Measurements from ENCODE around the gene PRKCE.
"Not testable (repeated sequence)": the region's sequence is repeated elsewhere in the genome, so short reads cannot be mapped to it uniquely, and the experiment has no call there.

PRKCE gene

DNA sequence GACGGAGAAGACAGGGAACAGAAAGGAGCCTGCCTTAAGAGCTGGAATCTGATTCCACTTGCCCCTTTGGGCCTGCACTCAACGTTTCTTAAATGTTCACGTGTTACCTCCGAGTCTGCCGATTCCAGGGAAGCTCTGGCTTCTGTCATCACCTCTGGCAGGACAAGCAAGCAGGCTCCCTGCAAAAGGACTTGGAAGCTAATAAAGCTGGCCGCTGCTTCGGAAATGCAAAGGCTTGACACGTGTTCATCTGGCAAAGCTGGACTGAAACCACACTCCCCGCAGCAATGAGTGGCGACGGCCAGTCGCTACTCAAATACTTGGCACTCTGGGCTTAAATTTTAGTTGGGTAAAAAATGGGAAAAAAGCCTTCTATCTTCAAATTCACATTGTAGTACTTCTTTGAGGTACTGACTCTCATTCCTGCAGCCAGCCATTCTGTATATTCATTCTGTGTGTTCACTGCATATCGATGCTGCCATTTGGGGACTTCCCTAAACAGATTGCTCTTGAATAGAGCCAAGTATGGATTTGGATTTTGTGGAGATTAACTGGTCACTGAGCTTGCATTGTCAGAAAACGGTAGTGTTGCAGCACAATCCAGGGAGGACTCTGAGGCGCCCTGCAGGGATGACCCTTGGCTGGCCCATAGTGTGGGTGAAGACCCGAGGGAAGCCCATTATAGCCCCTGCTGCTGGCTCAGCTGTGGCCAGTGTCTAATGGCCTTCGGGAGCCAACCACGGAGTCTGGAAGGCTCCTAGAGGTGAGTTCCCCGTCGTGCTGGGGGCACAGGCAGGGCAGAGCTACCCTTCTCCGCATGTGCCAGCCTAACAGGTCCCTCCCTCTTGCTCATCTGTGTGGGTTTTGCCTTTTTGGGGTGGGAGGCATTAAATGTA is 231.5 kb downstream of the PRKCE start:
- DNase-seq (ENCODE audit: extremely low read depth in 1 of 2, low read depth in 1 of 2), result no peak

DNA sequence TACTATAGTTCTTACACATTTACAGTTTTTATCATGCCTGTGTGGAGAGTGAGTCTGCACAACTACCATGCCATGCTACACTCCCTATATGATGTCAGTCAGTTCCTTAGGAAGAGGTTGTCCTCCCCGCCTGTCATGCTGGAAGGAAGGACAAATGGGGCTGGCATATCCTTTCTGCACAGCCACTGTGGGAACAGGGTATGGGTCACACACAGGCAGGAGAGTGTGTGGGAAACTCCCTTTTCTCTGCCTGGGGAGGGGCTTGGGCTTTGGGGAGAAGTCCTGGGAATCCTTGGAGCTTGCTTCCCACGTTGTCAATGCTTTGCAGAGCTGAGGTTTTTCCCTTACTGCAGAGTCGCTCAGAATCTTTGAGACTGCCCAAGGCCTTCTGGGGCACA is 232.1 kb downstream of the PRKCE start:
- no peak for DNase-seq (ENCODE audit: extremely low read depth in 1 of 2, low read depth in 1 of 2)

DNA sequence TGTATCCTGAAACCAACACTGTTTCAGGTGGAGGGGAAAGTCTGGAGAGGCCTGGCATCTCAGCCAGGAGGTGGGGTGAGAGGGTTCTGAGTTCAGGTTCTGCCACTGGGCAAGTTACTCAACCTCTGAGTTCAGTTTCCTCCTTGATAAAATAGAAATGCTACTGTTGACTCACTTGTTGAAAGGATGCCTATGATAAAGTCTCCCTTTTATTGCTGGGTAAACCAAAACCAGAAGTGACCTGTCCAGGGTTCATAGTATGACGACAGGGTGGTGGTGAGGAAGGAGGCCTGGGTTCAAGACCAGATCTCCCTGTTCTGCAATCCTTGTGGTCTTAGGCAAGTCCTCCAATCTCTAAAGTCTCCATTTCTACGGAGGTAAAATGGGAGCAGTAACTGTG is 232.7 kb downstream of the PRKCE start:
- no peak for DNase-seq (ENCODE audit: extremely low read depth in 1 of 2, low read depth in 1 of 2)

DNA sequence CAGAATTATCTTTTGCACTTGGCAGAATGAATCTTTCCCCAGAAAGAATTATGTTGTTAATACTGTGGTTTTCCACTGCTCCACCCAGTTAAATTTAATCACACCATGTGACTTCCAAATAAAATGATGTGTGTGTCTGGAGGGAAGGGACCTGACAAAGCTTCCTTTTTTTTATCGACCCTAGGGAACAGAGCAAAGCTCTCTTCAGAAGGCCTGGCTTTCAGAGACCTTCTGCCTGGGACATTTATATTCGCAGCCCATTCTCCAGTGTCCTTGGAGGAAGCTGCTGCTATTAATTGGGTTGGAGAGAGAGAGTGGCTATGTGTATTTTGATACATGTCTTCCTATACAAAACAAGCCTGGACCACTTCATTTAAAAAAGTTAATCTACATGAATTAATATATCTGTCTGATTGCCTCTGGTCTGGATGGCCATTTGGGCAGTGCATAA is 233.7 kb downstream of the PRKCE start:
- DNase-seq (ENCODE audit: extremely low read depth in 1 of 2, low read depth in 1 of 2), result no peak

DNA sequence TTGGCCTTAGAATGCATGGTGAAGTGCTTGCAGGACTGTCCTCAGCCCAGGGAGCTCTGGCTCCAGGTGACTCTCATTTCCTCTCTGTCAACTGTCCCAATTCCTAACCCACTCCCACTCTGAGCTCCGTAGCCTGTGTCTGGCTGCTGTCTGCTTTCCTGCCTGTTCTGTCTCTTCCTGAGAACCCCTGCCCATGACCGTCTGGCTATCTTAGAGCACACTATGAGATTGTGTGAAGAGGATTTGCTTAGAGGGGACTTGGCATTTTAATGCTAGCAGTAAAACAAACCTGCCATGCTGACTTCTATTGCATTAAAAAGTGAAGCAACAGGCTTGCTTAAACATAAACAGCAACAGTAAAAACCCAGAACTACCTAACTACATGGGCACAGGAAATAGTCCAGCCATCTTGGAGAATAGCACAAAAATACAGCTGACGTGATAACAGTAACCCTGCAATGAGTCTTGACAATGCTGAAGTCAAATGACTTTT is 234.7 kb downstream of the PRKCE start:
- no peak for DNase-seq (ENCODE audit: extremely low read depth in 1 of 2, low read depth in 1 of 2)

DNA sequence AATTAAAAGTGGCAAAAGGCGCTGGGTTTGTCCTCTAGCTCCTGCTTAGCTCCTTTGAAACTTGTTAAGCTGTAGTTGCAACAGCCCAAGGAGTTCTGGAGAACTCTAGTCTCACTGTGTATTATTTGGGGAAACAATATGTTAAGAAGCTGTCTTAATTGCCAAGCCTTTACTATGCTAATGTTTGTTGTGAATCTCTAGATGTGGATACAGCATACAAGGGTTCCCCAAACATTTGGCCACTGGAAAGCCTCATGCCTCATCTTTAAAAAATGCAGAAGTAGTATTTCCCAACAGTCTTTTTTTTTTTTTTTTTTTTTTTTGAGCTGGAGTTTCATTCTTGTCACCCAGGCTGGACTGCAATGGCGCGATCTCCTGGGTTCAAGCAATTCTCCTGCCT is 236.7 kb downstream of the PRKCE start:
- no peak for DNase-seq (ENCODE audit: extremely low read depth in 1 of 2, low read depth in 1 of 2)

DNA sequence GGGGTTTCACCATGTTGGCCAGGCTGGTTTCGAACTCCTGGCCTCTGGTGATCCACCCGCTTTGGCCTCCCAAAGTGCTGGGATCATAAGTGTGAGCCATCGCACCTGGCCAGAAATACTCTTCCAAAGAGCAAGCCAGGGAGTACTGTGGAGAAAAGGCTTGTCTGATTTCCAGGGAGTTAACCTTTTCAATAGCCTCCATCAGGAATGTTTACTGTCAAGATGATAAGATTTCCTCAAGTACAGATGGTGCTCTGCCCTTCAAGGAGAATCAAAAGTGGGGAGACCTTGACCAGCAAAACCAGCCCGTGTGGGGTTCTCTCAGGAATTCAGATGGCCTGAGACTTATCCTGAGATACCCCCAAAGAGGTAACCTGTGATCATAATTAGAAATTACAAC is 237.2 kb downstream of the PRKCE start:
- no peak for DNase-seq (ENCODE audit: extremely low read depth in 1 of 2, low read depth in 1 of 2)

DNA sequence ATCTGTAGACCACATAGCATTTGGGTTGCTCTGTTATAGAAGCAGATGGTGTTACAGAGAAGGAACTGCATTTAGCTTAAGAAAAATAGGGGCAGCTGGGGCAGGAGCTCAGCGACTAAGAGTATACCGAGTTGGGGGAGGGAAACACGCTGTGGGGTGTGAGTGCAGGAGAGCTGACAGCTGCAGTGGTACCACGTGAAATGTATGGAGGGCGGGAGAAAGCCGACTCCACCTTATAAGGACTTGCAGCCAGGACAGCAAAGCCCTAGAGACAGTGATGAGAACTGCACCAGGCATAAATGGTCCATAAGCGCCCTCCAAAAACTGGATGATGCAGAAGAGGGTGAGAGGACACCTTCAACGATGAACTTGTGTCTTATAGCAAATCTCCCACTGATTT is 237.6 kb downstream of the PRKCE start:
- no peak for DNase-seq (ENCODE audit: extremely low read depth in 1 of 2, low read depth in 1 of 2)

DNA sequence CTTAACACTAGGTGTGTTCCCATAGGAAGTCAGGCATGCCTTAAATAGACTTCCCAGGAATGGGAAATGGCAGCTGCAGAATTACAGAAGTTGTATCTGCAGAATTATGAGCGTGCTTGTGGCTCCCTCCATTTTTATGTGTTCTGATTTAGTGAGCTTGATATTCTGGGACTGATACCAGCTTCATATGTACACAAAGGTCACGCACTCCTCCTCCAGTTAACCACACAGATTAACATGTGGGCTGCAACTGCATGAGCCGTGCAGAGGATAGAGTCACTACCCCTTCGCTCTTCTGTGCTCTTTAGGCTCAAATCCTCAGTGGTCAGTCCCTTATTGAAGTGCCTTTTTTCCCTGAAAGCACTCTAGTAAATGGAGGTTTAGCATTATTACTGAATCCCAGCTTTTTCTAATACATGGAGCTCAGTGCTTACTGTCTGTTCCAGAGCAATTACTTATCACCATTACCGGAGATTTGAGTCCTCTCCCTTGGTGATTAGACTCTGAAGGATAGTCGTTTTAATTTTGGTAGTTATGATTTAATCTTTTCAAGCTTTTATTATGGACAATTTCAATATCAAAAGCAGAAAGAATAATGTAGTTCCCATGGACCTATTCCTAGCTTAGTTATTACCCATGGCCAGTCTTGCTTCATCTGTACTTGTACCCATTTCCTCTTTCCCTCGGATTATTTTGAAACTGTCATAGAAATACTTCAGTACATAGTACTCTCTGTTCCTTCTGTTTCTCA is 238.3 kb downstream of the PRKCE start:
- DNase-seq (ENCODE audit: extremely low read depth in 1 of 2, low read depth in 1 of 2), result no peak

DNA sequence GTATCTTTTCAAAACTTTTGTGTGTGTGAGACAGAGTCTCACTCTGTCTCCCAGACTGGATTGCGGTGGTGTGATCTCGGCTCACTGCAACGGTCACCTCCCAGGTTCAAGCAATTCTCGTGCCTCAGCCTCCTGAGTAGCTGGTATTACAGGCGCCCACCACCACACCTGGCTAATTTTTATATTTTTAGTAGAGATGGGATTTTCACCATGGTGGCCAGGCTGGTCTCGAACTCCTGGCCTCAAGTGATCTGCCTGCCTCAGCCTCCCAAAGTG is 238.8 kb downstream of the PRKCE start:
- not testable (repeated sequence) for DNase-seq (ENCODE audit: extremely low read depth in 1 of 2, low read depth in 1 of 2)

DNA sequence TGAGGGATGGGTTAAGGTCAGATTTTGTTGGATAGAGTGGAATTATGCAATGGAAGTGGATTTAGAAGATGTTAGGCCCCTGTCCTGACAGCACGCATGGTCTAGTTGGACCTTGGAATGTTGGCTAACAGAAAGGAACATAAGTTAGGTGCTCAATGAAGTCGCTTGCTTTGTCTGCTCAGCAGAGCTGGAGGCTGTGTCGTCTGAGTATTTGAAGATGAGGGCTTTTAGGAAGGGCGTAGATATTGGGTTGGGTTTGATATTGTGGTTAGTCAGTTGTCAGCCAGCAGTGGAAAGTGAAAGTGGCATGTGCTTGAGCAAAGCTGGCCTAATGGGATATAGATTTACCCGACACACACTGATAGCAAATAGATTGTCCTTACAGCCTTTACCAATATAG is 239.3 kb downstream of the PRKCE start:
- no peak for DNase-seq (ENCODE audit: extremely low read depth in 1 of 2, low read depth in 1 of 2)

DNA sequence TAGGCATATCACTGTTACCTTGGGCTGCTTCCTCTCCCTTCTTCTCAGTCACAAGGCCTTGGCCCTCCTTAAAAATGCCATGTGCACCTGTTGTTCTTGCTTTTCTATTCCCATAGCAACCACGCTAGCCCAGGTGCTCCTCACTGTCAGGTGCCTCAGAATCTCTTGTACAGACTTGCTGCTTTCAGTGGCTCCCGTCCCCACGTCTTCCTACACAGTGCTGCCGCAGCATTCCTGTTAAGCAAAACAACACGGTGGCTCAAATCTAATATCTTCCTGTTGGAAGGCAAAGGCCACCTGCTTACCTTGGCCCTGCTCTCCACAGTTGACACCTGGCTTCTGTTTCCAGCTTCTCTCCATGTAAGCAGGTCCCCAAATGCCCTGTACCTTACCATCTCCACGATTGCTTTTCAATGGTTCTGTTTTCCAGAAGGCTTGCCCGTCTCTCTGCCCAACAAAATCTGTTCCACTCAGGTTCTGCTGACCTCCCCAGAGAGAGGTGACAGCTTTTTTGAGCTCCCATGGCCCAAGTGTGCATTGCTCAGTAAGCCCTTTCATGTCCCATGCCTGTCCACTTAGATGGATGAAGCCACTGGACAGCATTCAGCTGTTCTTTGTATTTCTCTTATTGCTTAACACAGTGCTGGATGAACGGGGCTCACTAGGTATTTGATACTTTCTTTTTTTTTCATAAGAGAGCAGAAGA is 240.4 kb downstream of the PRKCE start:
- no peak for DNase-seq (ENCODE audit: extremely low read depth in 1 of 2, low read depth in 1 of 2)

DNA sequence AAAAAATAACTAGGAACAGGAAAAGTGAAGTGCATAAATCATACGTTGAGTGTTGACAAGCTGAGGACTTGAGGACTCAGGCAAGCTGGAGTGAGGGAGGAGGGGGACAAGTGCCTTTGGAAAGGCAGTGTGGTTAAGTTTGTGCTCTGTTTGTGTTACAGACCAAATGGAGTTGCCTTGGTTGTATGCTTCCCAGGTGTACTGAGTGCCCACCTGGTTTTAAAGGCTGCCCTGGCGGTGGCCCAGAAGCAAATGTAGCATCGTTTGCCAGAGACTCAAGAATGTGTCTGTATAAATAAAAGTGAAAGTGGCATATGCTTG is 240.9 kb downstream of the PRKCE start:
- no peak for DNase-seq (ENCODE audit: extremely low read depth in 1 of 2, low read depth in 1 of 2)

DNA sequence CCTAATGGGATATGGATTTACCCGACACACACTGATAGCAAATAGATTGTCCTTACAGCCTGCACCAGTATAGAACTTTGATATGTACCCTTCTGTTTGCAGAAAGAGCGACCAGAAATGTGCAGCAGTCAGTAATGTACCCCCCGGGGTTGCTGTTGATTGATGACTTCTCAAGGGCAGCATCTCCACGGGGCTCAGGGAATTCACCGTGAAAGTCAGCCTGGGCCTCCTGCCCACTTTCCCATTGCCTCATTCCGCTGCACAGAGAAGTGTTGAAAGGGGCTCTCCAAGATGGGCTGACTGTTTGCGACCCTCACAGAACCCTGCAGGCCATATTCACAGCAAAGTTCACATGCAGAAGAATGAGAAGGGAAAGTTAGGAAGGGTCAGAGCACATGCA is 241.3 kb downstream of the PRKCE start:
- DNase-seq (ENCODE audit: extremely low read depth in 1 of 2, low read depth in 1 of 2), result no peak

DNA sequence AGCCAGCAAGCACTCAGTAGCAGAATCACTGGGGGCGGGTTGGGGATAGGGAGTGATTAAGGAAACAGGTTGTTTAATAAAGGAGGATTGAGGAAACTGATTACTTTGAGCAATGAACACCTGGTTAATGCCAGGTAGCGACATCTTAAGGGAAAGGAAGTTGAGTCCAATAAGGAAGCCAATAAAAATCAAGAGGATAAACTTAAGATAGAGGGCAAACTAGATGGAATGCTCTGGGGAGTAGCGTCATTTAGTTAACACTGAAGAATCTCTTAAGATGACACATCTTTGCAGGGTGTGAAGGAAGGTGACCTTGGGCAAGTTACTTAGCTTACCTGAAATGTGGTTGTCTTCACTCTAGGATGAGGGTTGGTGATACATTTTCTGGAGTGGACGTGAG is 242.7 kb downstream of the PRKCE start:
- no peak for DNase-seq (ENCODE audit: extremely low read depth in 1 of 2, low read depth in 1 of 2)

DNA sequence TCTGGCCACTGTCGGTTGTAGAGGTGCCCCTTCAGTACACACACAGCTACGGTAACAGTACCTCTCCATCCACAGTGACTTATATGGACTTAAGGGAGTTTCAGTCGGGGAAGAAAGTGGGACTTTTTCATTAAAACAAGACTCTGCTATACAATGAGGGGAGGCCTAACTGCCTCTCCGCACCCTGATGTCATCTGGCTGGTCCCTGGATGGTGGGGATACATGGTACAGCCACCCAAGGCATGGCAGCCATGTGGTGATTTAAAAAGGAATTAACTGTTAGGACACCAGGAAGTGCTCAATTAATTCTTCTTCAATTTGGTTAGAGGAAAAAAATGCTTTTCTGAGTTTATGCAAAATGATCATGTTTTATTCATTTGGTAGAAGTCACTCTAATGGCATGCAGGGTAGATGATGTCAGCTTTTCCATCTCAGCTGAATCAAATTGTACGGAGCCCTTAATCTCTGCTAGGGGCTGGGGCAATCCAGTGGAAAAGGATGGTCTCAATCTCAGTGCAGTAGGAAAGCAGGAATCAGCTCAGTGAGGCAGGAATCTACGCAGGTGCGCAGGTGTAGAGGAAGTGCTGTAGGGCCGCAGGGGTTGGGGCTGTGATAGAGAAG is 243.9 kb downstream of the PRKCE start:
- no peak for DNase-seq (ENCODE audit: extremely low read depth in 1 of 2, low read depth in 1 of 2)

DNA sequence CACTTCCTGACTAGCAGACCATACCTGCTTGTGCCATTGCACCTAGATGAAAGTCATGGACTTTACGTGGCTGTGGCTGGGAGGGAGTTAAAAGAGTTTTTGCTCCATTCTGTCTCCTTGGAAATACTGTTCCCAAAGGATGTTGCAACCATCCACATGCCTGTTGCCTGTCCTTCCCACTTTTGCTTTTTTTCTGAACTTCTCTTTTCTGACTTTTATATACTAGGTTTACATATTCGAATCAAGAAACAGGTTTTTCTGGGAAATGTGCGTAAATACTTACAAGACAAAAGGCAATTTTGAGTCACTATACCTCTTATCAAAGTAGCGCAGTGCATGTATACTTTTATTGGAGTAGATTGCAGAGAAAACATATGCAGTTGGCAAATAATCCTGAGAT is 244.8 kb downstream of the PRKCE start:
- no peak for DNase-seq (ENCODE audit: extremely low read depth in 1 of 2, low read depth in 1 of 2)

DNA sequence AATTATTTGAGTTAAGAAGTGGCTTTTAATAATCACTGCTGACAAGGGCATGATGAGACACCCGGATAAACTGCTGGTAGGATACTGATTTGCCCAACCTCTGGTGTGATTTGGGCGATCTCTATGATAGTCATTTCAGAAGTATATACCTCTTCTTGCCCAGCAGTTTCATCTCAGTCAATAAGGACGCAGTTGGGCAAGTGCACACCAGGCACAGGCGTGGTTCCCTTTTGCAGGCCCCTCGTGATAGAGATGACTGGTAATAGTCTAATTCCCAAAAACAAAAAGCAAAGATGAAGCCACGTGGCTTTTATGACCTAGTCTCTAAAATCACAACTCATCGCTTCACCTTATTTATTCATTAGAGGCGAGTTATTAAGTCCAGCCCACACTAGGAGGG is 246.4 kb downstream of the PRKCE start:
- no peak for DNase-seq (ENCODE audit: extremely low read depth in 1 of 2, low read depth in 1 of 2)

DNA sequence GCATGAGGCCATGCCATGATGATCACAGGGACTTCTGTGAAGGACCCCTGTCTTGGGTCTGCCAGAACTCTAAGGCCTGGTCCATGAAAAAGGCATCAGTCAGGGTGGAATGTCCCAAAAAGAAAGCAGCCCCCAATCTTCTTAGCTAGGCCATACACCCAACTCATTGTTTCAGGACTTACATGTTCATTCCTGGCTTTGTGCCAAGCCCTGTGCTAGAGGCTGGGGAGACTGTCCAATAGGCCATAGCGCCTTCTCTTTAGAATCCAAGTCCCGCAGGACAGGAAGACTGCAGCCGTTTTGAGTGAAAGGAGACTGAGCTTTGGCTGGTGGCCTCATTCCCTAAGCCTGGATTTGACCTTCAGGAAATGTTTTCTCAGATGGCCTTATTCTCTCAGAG is 247.3 kb downstream of the PRKCE start:
- no peak for DNase-seq (ENCODE audit: extremely low read depth in 1 of 2, low read depth in 1 of 2)

DNA sequence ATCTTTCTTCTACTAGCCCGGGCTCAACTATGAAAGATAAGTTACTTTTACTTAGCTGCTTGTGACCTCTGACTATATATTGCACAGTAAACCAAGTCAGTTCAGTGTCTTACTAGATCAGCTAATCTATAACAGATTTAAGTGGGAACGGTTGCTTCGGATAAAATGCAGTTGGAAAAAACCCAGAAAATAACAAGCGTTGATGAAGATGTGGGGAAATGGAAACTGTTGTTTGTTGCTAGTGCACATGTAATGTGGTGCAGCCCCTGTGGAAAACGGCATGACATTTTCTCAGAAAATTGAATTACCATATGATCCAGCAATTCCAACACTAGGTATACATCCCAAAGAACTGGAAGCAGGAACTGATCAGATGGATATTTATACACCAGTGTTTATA is 248.5 kb downstream of the PRKCE start:
- no peak for DNase-seq (ENCODE audit: extremely low read depth in 1 of 2, low read depth in 1 of 2)

DNA sequence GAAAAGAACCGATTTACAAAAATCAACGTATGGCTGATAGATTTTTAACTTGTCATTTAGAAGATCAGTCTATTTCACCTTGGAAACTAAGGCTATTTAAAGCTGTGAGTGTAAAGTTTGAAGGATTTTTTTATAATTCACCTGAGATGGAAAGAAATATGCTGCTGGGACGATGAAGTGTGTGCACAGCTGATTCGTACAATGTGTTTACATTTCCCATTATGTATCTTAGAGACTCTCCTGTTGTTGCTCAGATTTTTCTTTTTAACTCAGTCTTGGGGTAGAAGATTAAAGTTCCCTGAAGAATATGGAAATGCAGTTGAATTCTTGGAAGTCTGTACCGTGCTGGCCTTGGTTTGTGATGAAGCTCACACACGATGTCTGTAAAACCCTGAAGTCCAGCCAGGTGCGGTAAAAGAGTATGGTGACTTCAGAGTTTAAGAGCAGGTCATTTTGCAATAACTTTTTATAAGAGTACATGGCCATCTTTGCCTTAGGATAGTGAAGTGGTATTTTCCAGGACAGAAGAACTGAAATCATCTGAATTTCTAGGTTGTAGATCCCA is 250.1 kb downstream of the PRKCE start:
- DNase-seq (ENCODE audit: extremely low read depth in 1 of 2, low read depth in 1 of 2), result no peak
